ENCODE measurements around the gene POLD3. TPM values are rescaled to one million over a fixed set of nuclear protein-coding genes. Genes with fewer than 3 reads are reported as not detected.

POLD3 gene
- total RNA-seq, 1 donor = 12.3 TPM

- Histone ChIP-seq H3K36me3 (ENCODE audit: insufficient read depth, low read length) (no peaks in the 10 kb centered on the region), H3K79me2 (ENCODE audit: insufficient read depth, low read length) (no peaks in the 10 kb centered on the region), H4K20me1 (ENCODE audit: insufficient read depth, low read length) (no peaks in the 10 kb centered on the region), H3K4me2 (ENCODE audit: insufficient read depth, low read length) (no peak overlapping the region), H3K9me3 (ENCODE audit: low read depth, low read length) (no peaks in the 10 kb centered on the region), H3K4me1 (ENCODE audit: insufficient read depth, low read length) (peaks cover 54% of the 10 kb centered on the region), H3K4me3 (ENCODE audit: insufficient read depth, low read length) (no peak overlapping the region), H3K27me3 (ENCODE audit: insufficient read depth, low read length) (no peaks in the 10 kb centered on the region), H2AFZ (ENCODE audit: low read length) (no peak overlapping the region), H3K27ac (ENCODE audit: low read depth, low read length) (peak overlapping the region; percentile 77)
- no peak for DNase-seq (ENCODE audit: insufficient read length, low spot score, missing footprints)
- no peak for TF ChIP-seq CTCF (IDR thresholded peaks at IDR 0.05; ENCODE audit: extremely low read depth, low read depth, low read length)
These were observed 93.5 kb downstream of the POLD3 start for GRCh38 chr11:74685905-74686304.

- peak overlapping the region; percentile 20 for H3K4me2 ChIP-seq (ENCODE audit: insufficient read depth, low read length)
- H3K27ac ChIP-seq (ENCODE audit: low read depth, low read length) = peak overlapping the region; percentile 77
- no peaks in the 10 kb centered on the region for H3K27me3 ChIP-seq (ENCODE audit: insufficient read depth, low read length)
- no peak overlapping the region for H3K4me3 ChIP-seq (ENCODE audit: insufficient read depth, low read length)
- H3K4me1 ChIP-seq (ENCODE audit: insufficient read depth, low read length) = peaks cover 54% of the 10 kb centered on the region
- H3K9me3 ChIP-seq (ENCODE audit: low read depth, low read length) = no peaks in the 10 kb centered on the region
- H3K79me2 ChIP-seq (ENCODE audit: insufficient read depth, low read length) = no peaks in the 10 kb centered on the region
- peak; percentile 24 for TF ChIP-seq CTCF (IDR thresholded peaks at IDR 0.05; ENCODE audit: extremely low read depth, low read depth, low read length)
- no peaks in the 10 kb centered on the region for H4K20me1 ChIP-seq (ENCODE audit: insufficient read depth, low read length)
- no peak overlapping the region for H2AFZ ChIP-seq (ENCODE audit: low read length)
- H3K36me3 ChIP-seq (ENCODE audit: insufficient read depth, low read length) = no peaks in the 10 kb centered on the region
- peak; percentile 96 for DNase-seq (ENCODE audit: insufficient read length, low spot score, missing footprints)
These were observed 94.4 kb downstream of the POLD3 start for GRCh38 chr11:74686792-74687191.

GRCh38 chr11:74687237-74688023 lies 95.0 kb downstream of the POLD3 start:
- H3K4me3 ChIP-seq (ENCODE audit: insufficient read depth, low read length) = no peak overlapping the region
- peak overlapping the region; percentile 77 for H3K27ac ChIP-seq (ENCODE audit: low read depth, low read length)
- DNase-seq (ENCODE audit: insufficient read length, low spot score, missing footprints) = peak; percentile 94
- H3K4me2 ChIP-seq (ENCODE audit: insufficient read depth, low read length) = peak overlapping the region; percentile 29
- H3K9me3 ChIP-seq (ENCODE audit: low read depth, low read length) = no peaks in the 10 kb centered on the region
- TF ChIP-seq CTCF (IDR thresholded peaks at IDR 0.05; ENCODE audit: extremely low read depth, low read depth, low read length) = no peak
- no peaks in the 10 kb centered on the region for H3K79me2 ChIP-seq (ENCODE audit: insufficient read depth, low read length)
- H2AFZ ChIP-seq (ENCODE audit: low read length) = peak overlapping the region; percentile 78
- H3K27me3 ChIP-seq (ENCODE audit: insufficient read depth, low read length) = no peaks in the 10 kb centered on the region
- H3K4me1 ChIP-seq (ENCODE audit: insufficient read depth, low read length) = peaks cover 53% of the 10 kb centered on the region
- H4K20me1 ChIP-seq (ENCODE audit: insufficient read depth, low read length) = no peaks in the 10 kb centered on the region
- no peaks in the 10 kb centered on the region for H3K36me3 ChIP-seq (ENCODE audit: insufficient read depth, low read length)

- Histone ChIP-seq H3K79me2 (ENCODE audit: insufficient read depth, low read length) (no peaks in the 10 kb centered on the region), H2AFZ (ENCODE audit: low read length) (no peak overlapping the region), H3K9me3 (ENCODE audit: low read depth, low read length) (no peaks in the 10 kb centered on the region), H3K36me3 (ENCODE audit: insufficient read depth, low read length) (no peaks in the 10 kb centered on the region), H3K4me1 (ENCODE audit: insufficient read depth, low read length) (peaks cover 38% of the 10 kb centered on the region), H3K4me3 (ENCODE audit: insufficient read depth, low read length) (no peak overlapping the region), H3K27me3 (ENCODE audit: insufficient read depth, low read length) (no peaks in the 10 kb centered on the region), H3K4me2 (ENCODE audit: insufficient read depth, low read length) (no peak overlapping the region), H3K27ac (ENCODE audit: low read depth, low read length) (no peak overlapping the region), H4K20me1 (ENCODE audit: insufficient read depth, low read length) (no peaks in the 10 kb centered on the region)
- TF ChIP-seq CTCF (IDR thresholded peaks at IDR 0.05; ENCODE audit: extremely low read depth, low read depth, low read length) = no peak
- peak; percentile 90 for DNase-seq (ENCODE audit: insufficient read length, low spot score, missing footprints)
These were observed 97.3 kb downstream of the POLD3 start for GRCh38 chr11:74689666-74690065.
